IMR-90 (cell line): ENCODE results near the gene DSTYK. TPM values are rescaled to one million over a fixed set of nuclear protein-coding genes. Genes with fewer than 3 reads are reported as not detected.

ENCODE experiments used
- ATAC-seq: fragments of 200-7000 bp; cut with Tn5 transposase; 2 replicates; pipeline ENCODE4 v1.9.1; 2020; ENCODE audit warnings: low read depth, mild to moderate bottlenecking, moderate library complexity
- BruUV-seq: library from RNA; stranded (reverse); fragments of 400-500 nt; replicated peaks from 2 replicates; lab custom pipeline; 2021; lab: Mats Ljungman, UMichigan
- CTCF ChIA-PET: fragments of 300-600 bp; formaldehyde crosslinking; extraction: SDS; loops from one replicate; lab custom pipeline; 2021; ENCODE audit warnings: antibody characterized with exemption; lab: Yijun Ruan, JAX
- POLR2A ChIA-PET: fragments of 300-600 bp; sonication (Branson Sonifier 250); formaldehyde crosslinking; loops from one replicate; lab custom pipeline; 2022; ENCODE audit warnings: antibody characterized with exemption; ENCODE audit not compliant: unreplicated experiment; lab: Charles Lee
- DNase-seq: peaks from one replicate; pipeline ENCODE4 v3.0.0; 2013
- H2AFZ ChIP-seq: replicated peaks from 2 replicates; pipeline ENCODE3; 2013; ENCODE audit warnings: low read length, mild to moderate bottlenecking; ENCODE audit not compliant: poor library complexity
- H2AK5ac ChIP-seq: 2 replicates; pipeline ENCODE4 v1.6.1; 2013; ENCODE audit warnings: low read depth, low read length, inconsistent platforms
- H2AK9ac ChIP-seq: replicated peaks from 2 replicates; pipeline ENCODE3; 2013; ENCODE audit warnings: mild to moderate bottlenecking, low read depth, low read length, moderate library complexity; ENCODE audit not compliant: poor library complexity
- H2BK120ac ChIP-seq: 2 replicates; pipeline ENCODE4 v1.6.1; 2013; ENCODE audit warnings: low read depth, low read length, inconsistent platforms
- H2BK15ac ChIP-seq: 3 replicates; pipeline ENCODE4 v1.6.1; 2013; ENCODE audit warnings: low read depth, low read length, inconsistent platforms
- H2BK20ac ChIP-seq: 2 replicates; pipeline ENCODE4 v1.6.1; 2013; ENCODE audit warnings: low read depth, mild to moderate bottlenecking, inconsistent platforms, low read length, moderate library complexity
- H2BK5ac ChIP-seq: 2 replicates; pipeline ENCODE4 v1.6.1; 2013; ENCODE audit warnings: mild to moderate bottlenecking, low read depth, low read length, inconsistent platforms; ENCODE audit not compliant: poor library complexity, severe bottlenecking
- H3K14ac ChIP-seq: replicated peaks from 2 replicates; pipeline ENCODE4 v1.6.1; 2013; ENCODE audit warnings: low read depth, low read length, inconsistent platforms
- H3K18ac ChIP-seq: 2 replicates; pipeline ENCODE4 v1.6.1; 2013; ENCODE audit warnings: low read depth, low read length, control low read depth
- H3K23ac ChIP-seq: 2 replicates; pipeline ENCODE4 v1.6.1; 2013; ENCODE audit warnings: low read depth, low read length, inconsistent platforms
- H3K27ac ChIP-seq: 2 replicates; pipeline ENCODE4 v1.5.1; 2013; ENCODE audit warnings: mild to moderate bottlenecking, control low read depth, low read length; ENCODE audit not compliant: insufficient read depth
- H3K27me3 ChIP-seq: 2 replicates; pipeline ENCODE4 v1.6.1; 2013; ENCODE audit warnings: low read length; ENCODE audit not compliant: control insufficient read depth, insufficient read depth
- H3K36me3 ChIP-seq: 2 replicates; pipeline ENCODE4 v1.6.1; 2013; ENCODE audit warnings: low read length, mixed read lengths; ENCODE audit not compliant: control insufficient read depth, insufficient read depth
- H3K4ac ChIP-seq: 2 replicates; pipeline ENCODE4 v1.6.1; 2013; ENCODE audit warnings: low read depth, low read length, inconsistent platforms
- H3K4me1 ChIP-seq: 2 replicates; pipeline ENCODE4 v1.6.1; 2013; ENCODE audit warnings: low read length, mixed read lengths; ENCODE audit not compliant: control insufficient read depth, insufficient read depth
- H3K4me2 ChIP-seq: 2 replicates; pipeline ENCODE4 v1.6.1; 2013; ENCODE audit warnings: low read depth, mild to moderate bottlenecking, control low read depth, low read length, moderate library complexity
- H3K4me3 ChIP-seq: 2 replicates; pipeline ENCODE4 v1.5.1; 2013; ENCODE audit warnings: low read depth, mild to moderate bottlenecking, control low read depth, low read length, moderate library complexity; ENCODE audit not compliant: insufficient read depth
- H3K56ac ChIP-seq: 2 replicates; pipeline ENCODE4 v1.6.1; 2013; ENCODE audit warnings: low read length, inconsistent platforms; ENCODE audit not compliant: insufficient read depth; ENCODE audit errors: extremely low read depth
- H3K79me1 ChIP-seq, 2 experiments: 2 replicates each; pipeline ENCODE4 v1.6.1; 2013; ENCODE audit warnings: low read length in 2 of 2, inconsistent platforms in 1 of 2, low read depth in 1 of 2
- H3K9ac ChIP-seq: 2 replicates; pipeline ENCODE4 v1.6.1; 2013; ENCODE audit warnings: low read depth, low read length, control low read depth
- H3K9me1 ChIP-seq: 2 replicates; pipeline ENCODE4 v1.6.1; 2013; ENCODE audit warnings: low read length, inconsistent platforms; ENCODE audit not compliant: insufficient read depth
- H3K9me3 ChIP-seq: 2 replicates; pipeline ENCODE4 v1.6.1; 2013; ENCODE audit warnings: low read length; ENCODE audit not compliant: control insufficient read depth, insufficient read depth
- H4K20me1 ChIP-seq: 2 replicates; pipeline ENCODE4 v1.6.1; 2013; ENCODE audit warnings: low read length, inconsistent platforms; ENCODE audit not compliant: insufficient read depth
- H4K5ac ChIP-seq: 2 replicates; pipeline ENCODE4 v1.6.1; 2013; ENCODE audit warnings: mild to moderate bottlenecking, low read depth, low read length, control low read depth
- H4K8ac ChIP-seq, 2 experiments: 2 replicates each; pipeline ENCODE4 v1.6.1; 2013; ENCODE audit warnings: low read depth in 2 of 2, low read length in 2 of 2, control low read depth in 1 of 2, inconsistent platforms in 1 of 2
- H4K91ac ChIP-seq: 2 replicates; pipeline ENCODE4 v1.6.1; 2013; ENCODE audit warnings: low read depth, low read length, inconsistent platforms; ENCODE audit not compliant: insufficient read depth
- CEBPB ChIP-seq: IDR thresholded peaks from 2 replicates; pipeline ENCODE4 v1.6.1; 2012; ENCODE audit warnings: low read depth, low read length, improper control_type of control experiment
- CHD1 ChIP-seq: IDR thresholded peaks from 2 replicates; pipeline ENCODE4 v1.6.1; 2012; ENCODE audit warnings: low read depth, low read length, improper control_type of control experiment
- CTCF ChIP-seq: conservative IDR thresholded peaks from 2 replicates; pipeline ENCODE4 v1.5.1; 2012; ENCODE audit warnings: mild to moderate bottlenecking, low read depth, low read length, improper control_type of control experiment
- ELK1 ChIP-seq: fragments of 150-350 bp; IDR thresholded peaks from 2 replicates; pipeline ENCODE4 v1.6.1; 2016; ENCODE audit warnings: low read depth, mild to moderate bottlenecking, low read length, moderate library complexity, borderline replicate concordance
- MAFK ChIP-seq: IDR thresholded peaks from 2 replicates; pipeline ENCODE4 v1.6.1; 2012; ENCODE audit warnings: low read depth, low read length, improper control_type of control experiment
- MXI1 ChIP-seq: IDR thresholded peaks from 2 replicates; pipeline ENCODE4 v1.6.1; 2012; ENCODE audit warnings: low read depth, mild to moderate bottlenecking, low read length, moderate library complexity, borderline replicate concordance
- NFE2L2 ChIP-seq: fragments of 150-350 bp; IDR thresholded peaks from 2 replicates; pipeline ENCODE4 v1.6.1; 2016; ENCODE audit warnings: low read depth, mild to moderate bottlenecking, low read length
- RAD21 ChIP-seq: IDR thresholded peaks from 2 replicates; pipeline ENCODE4 v1.6.1; 2012; ENCODE audit warnings: low read length, improper control_type of control experiment
- RCOR1 ChIP-seq: IDR thresholded peaks from 2 replicates; pipeline ENCODE4 v1.6.1; 2012; ENCODE audit warnings: mild to moderate bottlenecking, low read length, improper control_type of control experiment; ENCODE audit not compliant: insufficient replicate concordance
- SMC3 ChIP-seq: fragments of 150-350 bp; IDR thresholded peaks from 2 replicates; pipeline ENCODE4 v1.6.1; 2016; ENCODE audit warnings: low read depth, mild to moderate bottlenecking, antibody characterized with exemption, low read length, moderate library complexity
- USF2 ChIP-seq: fragments of 150-350 bp; IDR thresholded peaks from 2 replicates; pipeline ENCODE4 v1.6.1; 2017; ENCODE audit warnings: mild to moderate bottlenecking, antibody characterized with exemption, low read length, low read depth
- WGBS, 2 experiments: methylation state at CpG; one replicate each; pipeline versions ENCODE4 v1.1.5 to v1.1.7; 2013; ENCODE audit warnings: missing lambda C conversion rate in 2 of 2; ENCODE audit not compliant: insufficient read length in 1 of 2; ENCODE audit errors: extremely low coverage in 2 of 2; 5-methylcytosine and 5-hydroxymethylcytosine counted together
- dilution Hi-C: fragments of 300-500 bp; cut with HindIII; formaldehyde crosslinking; loops from one replicate; pipeline ENCODE4 v1.14.3; 2018; ENCODE audit warnings: low sequenced_read_pairs; ENCODE audit not compliant: unreplicated experiment
- in situ Hi-C: fragments of 300-500 bp; cut with MboI; formaldehyde crosslinking; loops from 3 replicates; pipeline ENCODE4 v1.14.3; 2019; ENCODE audit warnings: low sequenced_read_pairs, inconsistent platforms, mixed read lengths
- intact Hi-C: fragments of 100-400 bp; cut with micrococcal nuclease; formaldehyde crosslinking; loops from 2 replicates; pipeline ENCODE4 v1.10.0; 2022
- polyA plus RNA-seq, 3 experiments: library from polyadenylated mRNA; depleted of rRNA; stranded (reverse); fragments of >200 nt; gene quantifications; 2 replicates each; pipeline ENCODE4 v1.2.3, GENCODE V29; 2012; ENCODE audit warnings: low replicate concordance in 1 of 3
- total RNA-seq: library from RNA; depleted of rRNA; stranded (reverse); fragments of >200 nt; gene quantifications from 2 replicates; pipeline ENCODE4 v1.2.3, GENCODE V29; 2012

Gene DSTYK
- total and polyA plus RNA-seq, 2 of the 4 experiments (the other 2 are of a cell fraction) = 8.0 to 18.3 TPM

GRCh38 chr1:205210756-205211168 is 740 bp downstream of the DSTYK start:
- 1% methylated on average over 16 of the region's 31 CpGs; no CpG with 5 or more reads in 1 of the 2 experiments for WGBS, 2 experiments
- in situ Hi-C loops = no loop called here

More at GRCh38 chr1:205210756-205211168, 740 bp downstream of the DSTYK start:
- Histone ChIP-seq H2AK5ac (no peak overlapping the region), H2BK20ac (no peak overlapping the region), H3K18ac (peak overlapping the region; percentile 38), H3K27me3 (no peaks in the 10 kb centered on the region), H2BK120ac (peak overlapping the region; percentile 6; the same call in 1 of the 2 replicates), H3K4me3 (peak overlapping the region; percentile 68), H2BK5ac (peak overlapping the region; percentile 71), H2BK15ac (peak overlapping the region; percentile 43; the same call in 1 of the 3 replicates), H4K5ac (peak overlapping the region; percentile 49), H4K20me1 (no peaks in the 10 kb centered on the region), H3K14ac (peak overlapping the region; percentile 83), H3K4ac (peak overlapping the region; percentile 44), H2AFZ (peak overlapping the region; percentile 98), H4K8ac (peak overlapping the region in 1 of 2 experiments; percentile 71; a peak in 3 of 4 replicates), H3K36me3 (no peaks in the 10 kb centered on the region), H3K27ac (peak overlapping the region; percentile 74), H3K9me3 (no peaks in the 10 kb centered on the region), H3K56ac (peak overlapping the region; percentile 83), H3K4me2 (peak overlapping the region; percentile 99), H3K4me1 (no peaks in the 10 kb centered on the region), H3K79me1 (peaks cover 14 to 21% of the 10 kb centered on the region in 2 experiments), H2AK9ac (peak overlapping the region; percentile 94), H4K91ac (peak overlapping the region; percentile 42), H3K9ac (peak overlapping the region; percentile 78), H3K9me1 (peaks cover 7% of the 10 kb centered on the region), H3K23ac (peak overlapping the region; percentile 85)
- TF ChIP-seq RAD21 (no peak), MXI1 (no peak), CTCF (no peak), SMC3 (no peak), ELK1 (no peak), MAFK (no peak), RCOR1 (no peak), CHD1 (no peak), USF2 (no peak), CEBPB (no peak), NFE2L2 (no peak)
- BruUV-seq = no TSS peak
- ATAC-seq (peak; percentile 30), DNase-seq (no peak)
- ChIA-PET CTCF (no interaction called here), POLR2A (no interaction called here)
- intact Hi-C loops (loop anchor here (1.0 to 5.0 kb wide), 4 partner anchors 35 to 88 kb away; no protein-coding TSS in a partner anchor), dilution Hi-C loops (no loop called here)
